ENCODE measurements around the gene LDB2. TPM values are rescaled to one million over a fixed set of nuclear protein-coding genes. Genes with fewer than 3 reads are reported as not detected.
A peak's percentile ranks its signal among the peaks of the same experiment; 100 is the strongest.
"Not testable (repeated sequence)": the region's sequence is repeated elsewhere in the genome, so short reads cannot be mapped to it uniquely, and the experiment has no call there.

LDB2 gene
- total RNA-seq, 1 donor from 2014 or later: 60.4 TPM

- DNase-seq: no peak
Observed at GRCh38 chr4:16537926-16538325, 360.5 kb downstream of the LDB2 start.

GRCh38 chr4:16532240-16532970 lies 366.0 kb downstream of the LDB2 start:
- peak; percentile 37 for DNase-seq

- no peak for DNase-seq
Observed at GRCh38 chr4:16530688-16531635, 367.5 kb downstream of the LDB2 start.

GRCh38 chr4:16524911-16525554 lies 373.4 kb downstream of the LDB2 start:
- peak; percentile 53 for DNase-seq

GRCh38 chr4:16524406-16524805 lies 374.0 kb downstream of the LDB2 start:
- no peak for DNase-seq

- not testable (repeated sequence) for DNase-seq
Observed at GRCh38 chr4:16523526-16523925, 374.9 kb downstream of the LDB2 start.

GRCh38 chr4:16521156-16521915 lies 377.1 kb downstream of the LDB2 start:
- DNase-seq: no peak

- peak; percentile 61 for DNase-seq
Observed at GRCh38 chr4:16516796-16517439, 381.5 kb downstream of the LDB2 start.

- DNase-seq: no peak
Observed at GRCh38 chr4:16513876-16514275, 384.6 kb downstream of the LDB2 start.

- DNase-seq: no peak
Observed at GRCh38 chr4:16508968-16509367, 389.5 kb downstream of the LDB2 start.

- no peak for DNase-seq
Observed at GRCh38 chr4:16505726-16506125, 392.7 kb downstream of the LDB2 start.

GRCh38 chr4:16505267-16505666 lies 393.2 kb downstream of the LDB2 start:
- DNase-seq: no peak

- DNase-seq: no peak
Observed at GRCh38 chr4:16503421-16504100, 394.9 kb downstream of the LDB2 start.

- no peak for DNase-seq
Observed at GRCh38 chr4:16498978-16499377, 399.5 kb downstream of the LDB2 start.

GRCh38 chr4:16496501-16496900 lies 401.9 kb downstream of the LDB2 start:
- DNase-seq: no peak

GRCh38 chr4:16492872-16493271 lies 405.6 kb downstream of the LDB2 start:
- DNase-seq: no peak

- DNase-seq: no peak
Observed at GRCh38 chr4:16489226-16489625, 409.2 kb downstream of the LDB2 start.

- no peak for DNase-seq
Observed at GRCh38 chr4:16488084-16488483, 410.4 kb downstream of the LDB2 start.

- DNase-seq: no peak
Observed at GRCh38 chr4:16484711-16485110, 413.7 kb downstream of the LDB2 start.

GRCh38 chr4:16483540-16483939 lies 414.9 kb downstream of the LDB2 start:
- no peak for DNase-seq

- no peak for DNase-seq
Observed at GRCh38 chr4:16480011-16480410, 418.4 kb downstream of the LDB2 start.

Data from skin of body (tissue), 2 donors.